SU-DHL-6 (cell line): Measurements from ENCODE around the gene LRRC7.

Experiments used
- H2AFZ ChIP-seq: fragments of 200-600 bp; sonication (generic); 2 replicates; pipeline ENCODE4 v1.6.1; 2014; ENCODE audit warnings: low read depth, mild to moderate bottlenecking, moderate library complexity, mixed read lengths, antibody characterized with exemption, low read length; ENCODE audit not compliant: severe bottlenecking
- H3F3A ChIP-seq: fragments of 200-600 bp; shearing (Covaris generic); 2 replicates; pipeline ENCODE4 v1.6.0; 2016; ENCODE audit warnings: antibody characterized with exemption, mild to moderate bottlenecking; ENCODE audit not compliant: insufficient read depth
- H3K27ac ChIP-seq: fragments of 200-600 bp; sonication (generic); 2 replicates; pipeline ENCODE4 v1.5.1; 2016; ENCODE audit warnings: low read depth, mild to moderate bottlenecking, low read length, moderate library complexity, mixed read lengths
- H3K27me3 ChIP-seq: fragments of 200-600 bp; sonication (generic), shearing (Covaris generic); 2 replicates; pipeline ENCODE4 v1.6.0; 2014; ENCODE audit warnings: mild to moderate bottlenecking, low read length
- H3K36me3 ChIP-seq: fragments of 200-600 bp; sonication (generic); 2 replicates; pipeline ENCODE4 v1.6.1; 2014; ENCODE audit warnings: mild to moderate bottlenecking, low read length, mixed read lengths
- H3K4me2 ChIP-seq: fragments of 300-600, 200-600 bp; shearing (Covaris generic), sonication (generic); 2 replicates; pipeline ENCODE4 v1.6.0; 2014; ENCODE audit warnings: low read length, low read depth, mild to moderate bottlenecking; ENCODE audit not compliant: poor library complexity, severe bottlenecking
- H3K4me3 ChIP-seq: fragments of 200-600 bp; sonication (generic); 2 replicates; pipeline ENCODE4 v1.5.1; 2014; ENCODE audit warnings: antibody characterized with exemption, low read length, mild to moderate bottlenecking, mixed read lengths; ENCODE audit not compliant: insufficient read depth, poor library complexity, severe bottlenecking
- H3K79me2 ChIP-seq: fragments of 200-600 bp; sonication (generic); 2 replicates; pipeline ENCODE4 v1.6.1; 2014; ENCODE audit warnings: mild to moderate bottlenecking, low read length, moderate library complexity; ENCODE audit not compliant: insufficient read depth
- H3K9ac ChIP-seq: fragments of 200-600 bp; sonication (generic); 2 replicates; pipeline ENCODE4 v1.7.0; 2014; ENCODE audit warnings: mild to moderate bottlenecking, low read length
- H3K9me2 ChIP-seq: fragments of 200-600 bp; sonication (generic); replicated peaks from 2 replicates; pipeline ENCODE4 v1.6.1; 2014; ENCODE audit warnings: low read length; ENCODE audit not compliant: insufficient read depth
- H3K9me3 ChIP-seq: fragments of 200-600 bp; sonication (generic); 2 replicates; pipeline ENCODE4 v1.6.1; 2014; ENCODE audit warnings: low read length, mixed read lengths; ENCODE audit not compliant: insufficient read depth
- H4K20me1 ChIP-seq: fragments of 200-600 bp; sonication (generic); 2 replicates; pipeline ENCODE4 v1.6.1; 2014; ENCODE audit warnings: low read depth, mild to moderate bottlenecking, antibody characterized with exemption, low read length, moderate library complexity, mixed read lengths
- CTCF ChIP-seq: fragments of 200-600 bp; sonication (generic); IDR thresholded peaks from one replicate; pipeline ENCODE4 v1.5.1; 2017; ENCODE audit warnings: antibody characterized with exemption, mild to moderate bottlenecking, low read length, moderate library complexity; ENCODE audit not compliant: insufficient read depth, poor library complexity, severe bottlenecking
- EZH2phosphoT487 ChIP-seq: fragments of 200-600 bp; sonication (generic), shearing (Covaris generic); conservative IDR thresholded peaks from 2 replicates; pipeline ENCODE4 v1.6.1; 2018; ENCODE audit warnings: mild to moderate bottlenecking, antibody characterized with exemption, low read length, moderate library complexity, mixed read lengths

The LRRC7 gene

GRCh38 chr1:69638673-69639072 lies 71.0 kb downstream of the LRRC7 start:
- no peak for TF ChIP-seq CTCF
- TF ChIP-seq EZH2phosphoT487: no peak
- no peaks in the 10 kb centered on the region for H4K20me1 ChIP-seq
- H3K4me3 ChIP-seq: no peak overlapping the region
- H2AFZ ChIP-seq: no peak overlapping the region
- H3K9me3 ChIP-seq: no peaks in the 10 kb centered on the region
- no peak overlapping the region for H3K4me2 ChIP-seq
- H3K27ac ChIP-seq: no peak overlapping the region
- no peak overlapping the region for H3K9ac ChIP-seq
- H3K27me3 ChIP-seq: no peaks in the 10 kb centered on the region
- H3K36me3 ChIP-seq: no peaks in the 10 kb centered on the region
- no peaks in the 10 kb centered on the region for H3K9me2 ChIP-seq
- H3F3A ChIP-seq: no peaks in the 10 kb centered on the region
- H3K79me2 ChIP-seq: no peaks in the 10 kb centered on the region

DNA sequence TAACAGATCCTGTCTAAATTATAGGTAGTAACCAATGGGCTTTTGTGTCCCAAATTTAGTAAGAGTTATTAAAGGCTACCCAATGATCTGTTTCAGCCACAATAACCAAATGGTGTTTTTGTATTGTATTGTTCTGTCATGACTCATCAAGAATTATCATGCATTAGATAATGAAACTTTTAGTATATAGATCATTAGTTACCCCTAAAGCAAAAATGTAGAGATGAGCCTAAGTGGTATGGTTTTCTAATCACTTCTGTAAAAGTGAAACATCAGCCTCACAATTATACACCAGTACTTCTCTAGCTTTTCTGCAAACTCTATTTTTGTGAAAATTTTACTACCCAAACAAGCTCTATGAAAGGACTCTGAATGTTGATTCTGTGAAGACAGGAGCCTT lies 71.4 kb downstream of the LRRC7 start:
- Histone ChIP-seq H3K36me3 (no peaks in the 10 kb centered on the region), H2AFZ (no peak overlapping the region), H3K4me2 (no peak overlapping the region), H4K20me1 (no peaks in the 10 kb centered on the region), H3K27me3 (no peaks in the 10 kb centered on the region), H3K4me3 (no peak overlapping the region), H3K9me3 (no peaks in the 10 kb centered on the region), H3F3A (no peaks in the 10 kb centered on the region), H3K9ac (no peak overlapping the region), H3K9me2 (no peaks in the 10 kb centered on the region), H3K27ac (no peak overlapping the region), H3K79me2 (no peaks in the 10 kb centered on the region)
- no peak for TF ChIP-seq CTCF
- TF ChIP-seq EZH2phosphoT487: no peak

GRCh38 chr1:69643266-69643665 lies 75.5 kb downstream of the LRRC7 start:
- Histone ChIP-seq H3K36me3 (no peaks in the 10 kb centered on the region), H3K9me2 (no peaks in the 10 kb centered on the region), H2AFZ (no peak overlapping the region), H3K4me2 (no peak overlapping the region), H3K27ac (no peak overlapping the region), H3K79me2 (no peaks in the 10 kb centered on the region), H4K20me1 (no peaks in the 10 kb centered on the region), H3F3A (no peaks in the 10 kb centered on the region), H3K27me3 (no peaks in the 10 kb centered on the region), H3K9ac (no peak overlapping the region), H3K4me3 (no peak overlapping the region), H3K9me3 (no peaks in the 10 kb centered on the region)
- TF ChIP-seq CTCF (no peak), EZH2phosphoT487 (no peak)

DNA sequence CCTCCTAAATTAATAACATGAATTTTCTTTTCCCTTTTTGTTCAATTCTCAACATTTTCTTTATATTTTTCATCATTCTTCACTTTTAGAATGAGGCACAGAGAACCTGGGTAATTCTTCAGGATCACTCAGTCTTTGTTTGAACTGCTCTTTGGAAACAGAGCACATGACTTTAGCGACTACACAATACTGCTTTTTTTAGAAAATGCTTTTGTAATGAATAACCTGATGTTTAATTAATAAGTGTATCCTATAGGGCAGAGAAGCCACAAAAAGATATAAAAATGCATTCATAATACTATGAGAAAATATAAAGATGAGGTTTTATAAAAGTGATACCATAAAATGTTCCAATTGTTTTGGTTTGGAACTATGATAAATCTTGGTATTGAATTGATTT lies 77.8 kb downstream of the LRRC7 start:
- Histone ChIP-seq H3K36me3 (no peaks in the 10 kb centered on the region), H3K4me2 (no peak overlapping the region), H3K27me3 (no peaks in the 10 kb centered on the region), H3K27ac (no peak overlapping the region), H3F3A (no peaks in the 10 kb centered on the region), H3K79me2 (no peaks in the 10 kb centered on the region), H3K9me3 (no peaks in the 10 kb centered on the region), H3K9me2 (no peaks in the 10 kb centered on the region), H2AFZ (no peak overlapping the region), H3K9ac (no peak overlapping the region), H4K20me1 (no peaks in the 10 kb centered on the region), H3K4me3 (no peak overlapping the region)
- TF ChIP-seq EZH2phosphoT487 (no peak), CTCF (no peak)
